Immature natural killer cell (primary cell): Measurements from ENCODE around the gene KRT5. TPM values are rescaled to one million over a fixed set of nuclear protein-coding genes. Genes with fewer than 3 reads are reported as not detected.

ENCODE experiments used
- polyA plus RNA-seq, 3 donors: library from polyadenylated mRNA; unstranded; fragments of 300-500 nt; fragmentation: Illumina TruSeq; gene quantifications; one replicate each; pipeline ENCODE4 v1.2.3, GENCODE V29; 2021

KRT5 gene
- polyA plus RNA-seq, 3 donors from 2014 or later, result not detected

Other genes starting within 250 kb of the KRT5 start
- gene KRT86, start 245.7 kb downstream of the KRT5 start, polyA plus RNA-seq, result 10 to 100 TPM in 2 of 3 donors, 1 to 10 TPM in 1; 6.6 to 13.1 (median 12.5) TPM
- gene KRT81, start 228.9 kb downstream of the KRT5 start, polyA plus RNA-seq, result 1 to 10 TPM; 2.2 to 3.7 (median 3.6) TPM
- not detected for gene KRT83, start 199.0 kb downstream of the KRT5 start, polyA plus RNA-seq
- not detected for gene KRT85, start 152.9 kb downstream of the KRT5 start, polyA plus RNA-seq
- gene KRT84, start 134.7 kb downstream of the KRT5 start, polyA plus RNA-seq, result not detected
- not detected for gene KRT82, start 114.1 kb downstream of the KRT5 start, polyA plus RNA-seq
- gene KRT75, start 86.0 kb downstream of the KRT5 start, polyA plus RNA-seq, result not detected
- gene KRT6B, start 68.2 kb downstream of the KRT5 start, polyA plus RNA-seq, result under 1 TPM in 1 of 3 donors, not detected in 2; 0.82 TPM
- gene KRT6C, start 46.6 kb downstream of the KRT5 start, polyA plus RNA-seq, result not detected
- gene KRT6A, start 27.1 kb downstream of the KRT5 start, polyA plus RNA-seq, result not detected
- gene KRT71, start 32.8 kb upstream of the KRT5 start, polyA plus RNA-seq, result not detected
- not detected for gene KRT74, start 53.4 kb upstream of the KRT5 start, polyA plus RNA-seq
- under 1 TPM in 2 of 3 donors, not detected in 1; 0.34 to 0.93 TPM for gene KRT72, start 81.1 kb upstream of the KRT5 start, polyA plus RNA-seq
- gene KRT73, start 98.2 kb upstream of the KRT5 start, polyA plus RNA-seq, result 1 to 10 TPM in 1 of 3 donors, under 1 TPM in 1, not detected in 1; 0.82 to 3.3 TPM
- gene KRT2, start 131.8 kb upstream of the KRT5 start, polyA plus RNA-seq, result 1 to 10 TPM in 1 of 3 donors, under 1 TPM in 2; 0.51 to 1.3 (median 0.61) TPM
- not detected for gene KRT1, start 160.0 kb upstream of the KRT5 start, polyA plus RNA-seq
- gene KRT77, start 183.1 kb upstream of the KRT5 start, polyA plus RNA-seq, result not detected